Neural cell (in vitro differentiated cells): ENCODE results near the gene ANXA10.

Source experiments
- CTCF ChIP-seq: fragments of 450-650 bp; IDR thresholded peaks from 2 replicates; pipeline ENCODE4 v1.5.1; 2014; ENCODE audit warnings: antibody characterized with exemption, mild to moderate bottlenecking, moderate library complexity; ENCODE audit not compliant: poor library complexity, severe bottlenecking
- EP300 ChIP-seq: fragments of 450-650 bp; conservative IDR thresholded peaks from 2 replicates; pipeline ENCODE4 v1.6.1; 2014; ENCODE audit warnings: antibody characterized with exemption, mild to moderate bottlenecking, moderate library complexity; ENCODE audit not compliant: poor library complexity, severe bottlenecking
- EZH2 ChIP-seq: fragments of 200-600, 300-800 bp; shearing (Covaris generic), sonication (generic); IDR thresholded peaks from 2 replicates; pipeline ENCODE4 v1.6.1; 2014; ENCODE audit warnings: antibody characterized with exemption, low read length, borderline replicate concordance, mild to moderate bottlenecking; ENCODE audit not compliant: insufficient read depth, poor library complexity, severe bottlenecking
- MXI1 ChIP-seq: fragments of 450-650 bp; conservative IDR thresholded peaks from 2 replicates; pipeline ENCODE4 v1.6.1; 2014; ENCODE audit warnings: antibody characterized with exemption, mild to moderate bottlenecking; ENCODE audit not compliant: poor library complexity, severe bottlenecking
- POLR2AphosphoS5 ChIP-seq: IDR thresholded peaks from 2 replicates; pipeline ENCODE4 v1.6.1; 2012
- RAD21 ChIP-seq: fragments of 450-650 bp; conservative IDR thresholded peaks from 2 replicates; pipeline ENCODE4 v1.6.1; 2014; ENCODE audit warnings: antibody characterized with exemption, mild to moderate bottlenecking, moderate library complexity
- REST ChIP-seq: IDR thresholded peaks from 2 replicates; pipeline ENCODE4 v1.6.1; 2012; ENCODE audit warnings: borderline replicate concordance

GRCh38 chr4:168098248-168098717, 5.9 kb downstream of the ANXA10 start:
- no peak for TF ChIP-seq MXI1
- no peak for TF ChIP-seq POLR2AphosphoS5
- TF ChIP-seq EP300 = no peak
- TF ChIP-seq CTCF = no peak
- TF ChIP-seq RAD21 = no peak
- no peak for TF ChIP-seq EZH2
- TF ChIP-seq REST = no peak
